GM10248 (cell line): ENCODE data around the gene NPY1R.

Experiments
- CTCF ChIA-PET: fragments of 300-600 bp; sonication (Branson Sonifier 250); formaldehyde crosslinking; extraction: SDS; loops from one replicate; lab custom pipeline; 2021; ENCODE audit warnings: antibody characterized with exemption; lab: Yijun Ruan, JAX
- POLR2A ChIA-PET: fragments of 350-650 bp; sonication (Branson Sonifier 250); formaldehyde crosslinking; extraction: SDS; loops from one replicate; lab custom pipeline; 2020; ENCODE audit warnings: antibody characterized with exemption; lab: Yijun Ruan, JAX
- DNase-seq: peaks from one replicate; pipeline ENCODE4 v3.0.0; 2012; ENCODE audit errors: extremely low spot score
- TF ChIP-seq, protein P1 (sequence below): IDR thresholded peaks from 2 replicates; pipeline ENCODE4 v1.5.1; 2012; ENCODE audit warnings: mild to moderate bottlenecking, low read depth; ENCODE audit errors: extremely low read depth, missing control alignments, control extremely low read depth

The NPY1R gene

GRCh38 chr4:163284304-163284703, 48.1 kb downstream of the NPY1R start:
- no peak for DNase-seq
- ChIA-PET CTCF (no interaction called here), POLR2A (no interaction called here)
- TF ChIP-seq, protein P1, sequence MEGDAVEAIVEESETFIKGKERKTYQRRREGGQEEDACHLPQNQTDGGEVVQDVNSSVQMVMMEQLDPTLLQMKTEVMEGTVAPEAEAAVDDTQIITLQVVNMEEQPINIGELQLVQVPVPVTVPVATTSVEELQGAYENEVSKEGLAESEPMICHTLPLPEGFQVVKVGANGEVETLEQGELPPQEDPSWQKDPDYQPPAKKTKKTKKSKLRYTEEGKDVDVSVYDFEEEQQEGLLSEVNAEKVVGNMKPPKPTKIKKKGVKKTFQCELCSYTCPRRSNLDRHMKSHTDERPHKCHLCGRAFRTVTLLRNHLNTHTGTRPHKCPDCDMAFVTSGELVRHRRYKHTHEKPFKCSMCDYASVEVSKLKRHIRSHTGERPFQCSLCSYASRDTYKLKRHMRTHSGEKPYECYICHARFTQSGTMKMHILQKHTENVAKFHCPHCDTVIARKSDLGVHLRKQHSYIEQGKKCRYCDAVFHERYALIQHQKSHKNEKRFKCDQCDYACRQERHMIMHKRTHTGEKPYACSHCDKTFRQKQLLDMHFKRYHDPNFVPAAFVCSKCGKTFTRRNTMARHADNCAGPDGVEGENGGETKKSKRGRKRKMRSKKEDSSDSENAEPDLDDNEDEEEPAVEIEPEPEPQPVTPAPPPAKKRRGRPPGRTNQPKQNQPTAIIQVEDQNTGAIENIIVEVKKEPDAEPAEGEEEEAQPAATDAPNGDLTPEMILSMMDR, result no peak

- CTCF ChIA-PET, result interaction anchor here (1.5 kb wide), 1 partner anchor 12 kb away, joined by 3 read pairs; no protein-coding TSS in a partner anchor
These were observed 51.5 kb downstream of the NPY1R start for GRCh38 chr4:163280703-163281519.

DNA sequence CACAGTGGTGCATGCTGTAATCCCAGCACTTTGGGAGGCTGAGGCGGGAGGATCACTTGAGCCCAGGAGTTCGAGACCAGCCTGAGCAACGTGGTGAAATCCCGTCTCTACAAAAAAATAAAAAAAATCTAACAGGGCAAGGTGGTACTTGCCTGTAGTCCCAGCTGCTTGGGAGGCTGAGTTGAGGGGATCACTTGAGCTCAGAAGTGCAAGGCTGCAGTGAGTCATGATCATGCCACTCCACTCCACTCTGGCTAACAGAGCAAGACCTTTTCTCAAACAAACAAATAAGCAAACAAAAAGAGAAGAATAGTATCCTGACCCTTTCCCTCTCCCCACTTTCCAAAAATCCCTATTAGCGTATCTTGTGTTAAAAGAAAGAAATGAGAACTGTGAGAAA, 52.7 kb downstream of the NPY1R start:
- TF ChIP-seq, protein P1, result no peak
- POLR2A ChIA-PET, result no interaction called here
- no peak for DNase-seq
- CTCF ChIA-PET, result interaction anchor here (1.1 to 1.5 kb wide), 2 partner anchors 10 to 14 kb away, joined by 3 read pairs; no protein-coding TSS in a partner anchor

More at GRCh38 chr4:163280703-163281519, 51.5 kb downstream of the NPY1R start:
- POLR2A ChIA-PET, result no interaction called here
- TF ChIP-seq, protein P1, result no peak
- no peak for DNase-seq

GRCh38 chr4:163274861-163275260, 57.5 kb downstream of the NPY1R start:
- TF ChIP-seq, protein P1, result no peak
- ChIA-PET POLR2A (no interaction called here), CTCF (no interaction called here)
- DNase-seq, result no peak
